ENCODE results near the gene ARHGEF12.

DNA sequence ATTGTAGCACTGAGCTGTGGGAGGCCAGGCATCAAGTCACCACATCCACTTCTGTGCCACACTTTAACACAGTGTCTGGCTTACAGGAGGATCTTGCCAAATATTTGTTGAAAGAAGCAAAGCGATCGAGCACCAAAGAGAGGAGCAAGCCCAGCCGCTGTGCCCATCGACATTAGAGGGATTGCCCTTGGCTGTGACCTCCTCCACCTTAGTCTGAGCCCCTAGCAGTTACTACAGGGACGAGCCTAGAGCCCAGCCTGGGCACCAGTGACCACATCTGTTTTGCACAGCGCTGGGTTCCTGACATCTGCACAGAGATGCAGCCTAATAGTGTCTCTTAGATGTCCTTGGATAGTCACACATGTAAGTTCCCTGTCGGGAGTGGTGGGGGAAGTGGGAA is 193.0 kb downstream of the ARHGEF12 start:
- TF ChIP-seq CTCF (conservative IDR thresholded peaks at IDR 0.05; ENCODE audit: low read depth, low read length) = no peak
- TF ChIP-seq EZH2 (IDR thresholded peaks at IDR 0.05; ENCODE audit: borderline replicate concordance, low read depth, low read length, poor library complexity, severe bottlenecking) = no peak
